ENCODE data around the gene PPM1A. TPM values are rescaled to one million over a fixed set of nuclear protein-coding genes. Genes with fewer than 3 reads are reported as not detected.

Gene PPM1A
- total RNA-seq, 1 experiment from 2014 or later, result 41.7 TPM

GRCh38 chr14:60214415-60215126 is 34.5 kb upstream of the PPM1A start:
- Histone ChIP-seq H3K18ac (ENCODE audit: insufficient read length, low read depth, low read length) (no peak overlapping the region), H2BK120ac (ENCODE audit: low read depth, low read length, poor library complexity, severe bottlenecking) (no peak overlapping the region), H4K20me1 (ENCODE audit: control insufficient read depth, insufficient read depth, insufficient read length) (no peaks in the 10 kb centered on the region), H4K8ac (replicated peaks; ENCODE audit: insufficient read length, low read depth, low read length) (no peak overlapping the region), H2BK5ac (ENCODE audit: insufficient read length, low read length) (no peak overlapping the region), H3K23me2 (ENCODE audit: insufficient read length, low read depth, low read length, poor library complexity, severe bottlenecking) (no peaks in the 10 kb centered on the region), H4K5ac (ENCODE audit: insufficient read length, low read depth, low read length) (no peak overlapping the region), H2BK12ac (ENCODE audit: insufficient read length, low read depth, low read length) (no peak overlapping the region), H2AFZ (ENCODE audit: low read length) (no peak overlapping the region), H3K79me1 (ENCODE audit: insufficient read depth, low read depth, low read length, poor library complexity, severe bottlenecking) (no peaks in the 10 kb centered on the region), H4K91ac (ENCODE audit: insufficient read length, low read depth, low read length) (no peak overlapping the region), H3K4me1 (ENCODE audit: insufficient read depth, low read length) (peaks cover 9% of the 10 kb centered on the region; the same call in 1 of the 2 replicates), H3K9me3 (ENCODE audit: control insufficient read depth, low read depth, low read length) (no peaks in the 10 kb centered on the region), H3K79me2 (ENCODE audit: insufficient read depth, low read length) (no peaks in the 10 kb centered on the region), H3K4ac (ENCODE audit: low read depth, low read length) (no peak overlapping the region), H2AK5ac (ENCODE audit: insufficient read length, low read length) (no peak overlapping the region), H3K4me2 (ENCODE audit: insufficient read depth, insufficient read length, low read length) (no peak overlapping the region), H3K9ac (ENCODE audit: extremely low read depth, insufficient read length, low read length) (no peak overlapping the region), H2BK20ac (ENCODE audit: low read depth, low read length, poor library complexity, severe bottlenecking) (no peak overlapping the region), H3K27ac (ENCODE audit: insufficient read length, low read depth, low read length) (no peak overlapping the region), H3T11ph (ENCODE audit: low read length) (no peak overlapping the region), H3K23ac (ENCODE audit: insufficient read length, low read depth, low read length) (no peak overlapping the region), H3K14ac (ENCODE audit: insufficient read depth, low read length) (no peak overlapping the region), H2BK15ac (ENCODE audit: low read depth, low read length) (no peak overlapping the region), H3K56ac (ENCODE audit: insufficient read length, low read depth, low read length) (no peak overlapping the region), H3K27me3 (ENCODE audit: insufficient read depth, low read length) (no peaks in the 10 kb centered on the region)
- Mint-ChIP-seq H3K27ac (no peak overlapping the region), H3K4me3 (no peak overlapping the region), H3K4me1 (peaks cover 14 to 18% of the 10 kb centered on the region in 2 experiments), H3K36me3 (ENCODE audit: insufficient read depth in 1 of 3, low read depth in 3 of 3) (no peaks in the 10 kb centered on the region), H3K9me3 (no peaks in the 10 kb centered on the region), H3K27me3 (ENCODE audit: low read depth) (no peaks in the 10 kb centered on the region; the same call in 1 of the 2 replicates)
- no peak for TF ChIP-seq CTCF (conservative IDR thresholded peaks at IDR 0.05)
- DNase-seq, result no peak
- no CpG with 5 or more reads among the region's 1 CpG for WGBS (ENCODE audit: extremely low coverage, insufficient read length, low lambda C conversion rate)

Measured in H9 (cell line).